SU-DHL-6 (cell line): ENCODE measurements around the gene MRPL4.

Experiments used
- H2AFZ ChIP-seq: fragments of 200-600 bp; sonication (generic); 2 replicates; pipeline ENCODE4 v1.6.1; 2014; ENCODE audit warnings: low read depth, mild to moderate bottlenecking, moderate library complexity, mixed read lengths, antibody characterized with exemption, low read length; ENCODE audit not compliant: severe bottlenecking
- H3F3A ChIP-seq: fragments of 200-600 bp; shearing (Covaris generic); 2 replicates; pipeline ENCODE4 v1.6.0; 2016; ENCODE audit warnings: antibody characterized with exemption, mild to moderate bottlenecking; ENCODE audit not compliant: insufficient read depth
- H3K27ac ChIP-seq: fragments of 200-600 bp; sonication (generic); 2 replicates; pipeline ENCODE4 v1.5.1; 2016; ENCODE audit warnings: low read depth, mild to moderate bottlenecking, low read length, moderate library complexity, mixed read lengths
- H3K27me3 ChIP-seq: fragments of 200-600 bp; sonication (generic), shearing (Covaris generic); 2 replicates; pipeline ENCODE4 v1.6.0; 2014; ENCODE audit warnings: mild to moderate bottlenecking, low read length
- H3K36me3 ChIP-seq: fragments of 200-600 bp; sonication (generic); 2 replicates; pipeline ENCODE4 v1.6.1; 2014; ENCODE audit warnings: mild to moderate bottlenecking, low read length, mixed read lengths
- H3K4me2 ChIP-seq: fragments of 300-600, 200-600 bp; shearing (Covaris generic), sonication (generic); 2 replicates; pipeline ENCODE4 v1.6.0; 2014; ENCODE audit warnings: low read length, low read depth, mild to moderate bottlenecking; ENCODE audit not compliant: poor library complexity, severe bottlenecking
- H3K4me3 ChIP-seq: fragments of 200-600 bp; sonication (generic); 2 replicates; pipeline ENCODE4 v1.5.1; 2014; ENCODE audit warnings: antibody characterized with exemption, low read length, mild to moderate bottlenecking, mixed read lengths; ENCODE audit not compliant: insufficient read depth, poor library complexity, severe bottlenecking
- H3K79me2 ChIP-seq: fragments of 200-600 bp; sonication (generic); 2 replicates; pipeline ENCODE4 v1.6.1; 2014; ENCODE audit warnings: mild to moderate bottlenecking, low read length, moderate library complexity; ENCODE audit not compliant: insufficient read depth
- H3K9ac ChIP-seq: fragments of 200-600 bp; sonication (generic); 2 replicates; pipeline ENCODE4 v1.7.0; 2014; ENCODE audit warnings: mild to moderate bottlenecking, low read length
- H3K9me2 ChIP-seq: fragments of 200-600 bp; sonication (generic); replicated peaks from 2 replicates; pipeline ENCODE4 v1.6.1; 2014; ENCODE audit warnings: low read length; ENCODE audit not compliant: insufficient read depth
- H3K9me3 ChIP-seq: fragments of 200-600 bp; sonication (generic); 2 replicates; pipeline ENCODE4 v1.6.1; 2014; ENCODE audit warnings: low read length, mixed read lengths; ENCODE audit not compliant: insufficient read depth
- H4K20me1 ChIP-seq: fragments of 200-600 bp; sonication (generic); 2 replicates; pipeline ENCODE4 v1.6.1; 2014; ENCODE audit warnings: low read depth, mild to moderate bottlenecking, antibody characterized with exemption, low read length, moderate library complexity, mixed read lengths
- CTCF ChIP-seq: fragments of 200-600 bp; sonication (generic); IDR thresholded peaks from one replicate; pipeline ENCODE4 v1.5.1; 2017; ENCODE audit warnings: antibody characterized with exemption, mild to moderate bottlenecking, low read length, moderate library complexity; ENCODE audit not compliant: insufficient read depth, poor library complexity, severe bottlenecking
- EZH2phosphoT487 ChIP-seq: fragments of 200-600 bp; sonication (generic), shearing (Covaris generic); conservative IDR thresholded peaks from 2 replicates; pipeline ENCODE4 v1.6.1; 2018; ENCODE audit warnings: mild to moderate bottlenecking, antibody characterized with exemption, low read length, moderate library complexity, mixed read lengths

Gene MRPL4

GRCh38 chr19:10211061-10211460, 41.0 kb upstream of the MRPL4 start:
- TF ChIP-seq EZH2phosphoT487 (no peak), CTCF (no peak)
- Histone ChIP-seq H3K9ac (no peak overlapping the region), H4K20me1 (no peaks in the 10 kb centered on the region)

GRCh38 chr19:10211691-10212090, 40.3 kb upstream of the MRPL4 start:
- no peaks in the 10 kb centered on the region for H3K27me3 ChIP-seq
- H3K36me3 ChIP-seq: no peaks in the 10 kb centered on the region
- H4K20me1 ChIP-seq: no peaks in the 10 kb centered on the region
- no peak overlapping the region for H3K27ac ChIP-seq
- H3K4me2 ChIP-seq: no peak overlapping the region
- no peak overlapping the region for H3K9ac ChIP-seq
- H3K9me2 ChIP-seq: no peaks in the 10 kb centered on the region
- no peak overlapping the region for H3K4me3 ChIP-seq
- H2AFZ ChIP-seq: no peak overlapping the region
- no peaks in the 10 kb centered on the region for H3K79me2 ChIP-seq
- TF ChIP-seq EZH2phosphoT487: no peak
- no peak for TF ChIP-seq CTCF
- H3K9me3 ChIP-seq: no peaks in the 10 kb centered on the region
- H3F3A ChIP-seq: peaks cover 3% of the 10 kb centered on the region

More at GRCh38 chr19:10211061-10211460, 41.0 kb upstream of the MRPL4 start:
- Histone ChIP-seq H3K36me3 (no peaks in the 10 kb centered on the region), H3K27ac (no peak overlapping the region), H3K79me2 (no peaks in the 10 kb centered on the region), H3K9me2 (no peaks in the 10 kb centered on the region), H3F3A (peaks cover 1% of the 10 kb centered on the region), H3K9me3 (no peaks in the 10 kb centered on the region), H3K4me2 (no peak overlapping the region), H3K27me3 (no peaks in the 10 kb centered on the region), H3K4me3 (no peak overlapping the region), H2AFZ (no peak overlapping the region)

GRCh38 chr19:10214784-10215183, 37.2 kb upstream of the MRPL4 start:
- Histone ChIP-seq H3K9me3 (no peaks in the 10 kb centered on the region), H3K27ac (no peak overlapping the region), H3K9ac (no peak overlapping the region), H3K4me3 (no peak overlapping the region), H3K9me2 (no peaks in the 10 kb centered on the region), H3K79me2 (peaks cover 6% of the 10 kb centered on the region; the same call in 1 of the 2 replicates), H3K27me3 (no peaks in the 10 kb centered on the region), H2AFZ (no peak overlapping the region), H3F3A (peaks cover 14% of the 10 kb centered on the region), H4K20me1 (no peaks in the 10 kb centered on the region), H3K4me2 (no peak overlapping the region), H3K36me3 (0 out of 2 replicates have a peak, but pooled peaks cover 3% of the 10 kb centered on the region)
- TF ChIP-seq CTCF: no peak
- TF ChIP-seq EZH2phosphoT487: no peak

- peaks cover 37% of the 10 kb centered on the region for H3F3A ChIP-seq
- peaks cover 22% of the 10 kb centered on the region for H3K79me2 ChIP-seq
- TF ChIP-seq CTCF (no peak), EZH2phosphoT487 (no peak)
- no peaks in the 10 kb centered on the region for H3K9me2 ChIP-seq
- H3K4me3 ChIP-seq: no peak overlapping the region
- H4K20me1 ChIP-seq: no peaks in the 10 kb centered on the region
- H3K4me2 ChIP-seq: no peak overlapping the region
- peaks cover 10% of the 10 kb centered on the region; the same call in 1 of the 2 replicates for H3K36me3 ChIP-seq
- H2AFZ ChIP-seq: no peak overlapping the region
- no peaks in the 10 kb centered on the region for H3K9me3 ChIP-seq
- no peaks in the 10 kb centered on the region for H3K27me3 ChIP-seq
- no peak overlapping the region for H3K9ac ChIP-seq
- H3K27ac ChIP-seq: no peak overlapping the region
These were observed 34.9 kb upstream of the MRPL4 start for GRCh38 chr19:10217085-10217484.
